Liver (tissue), 9 donors: Measurements from ENCODE around the gene RELN. TPM values are rescaled to one million over a fixed set of nuclear protein-coding genes. Genes with fewer than 3 reads are reported as not detected.

ENCODE experiments used
- DNase-seq: peaks from one replicate; pipeline ENCODE4 v3.0.0-alpha.2; 2017; ENCODE audit warnings: low spot score
- H3K27ac ChIP-seq, 2 donors: one replicate each; pipeline ENCODE4 v1.7.0; 2013; ENCODE audit warnings: inconsistent platforms in 2 of 2, low read length in 2 of 2, control low read depth in 1 of 2, low read depth in 1 of 2, mild to moderate bottlenecking in 1 of 2
- H3K27me3 ChIP-seq, 4 donors: one replicate each; pipeline versions ENCODE4 v1.6.1 to v1.7.0; 2013; ENCODE audit warnings: low read length in 3 of 4, inconsistent platforms in 1 of 4, mild to moderate bottlenecking in 1 of 4, moderate library complexity in 1 of 4; ENCODE audit not compliant: control insufficient read depth in 4 of 4, insufficient read depth in 4 of 4
- H3K36me3 ChIP-seq, 4 donors: one replicate each; pipeline versions ENCODE4 v1.6.1 to v1.7.0; 2013; ENCODE audit warnings: low read length in 3 of 4, mild to moderate bottlenecking in 3 of 4, low read depth in 1 of 4, moderate library complexity in 1 of 4; ENCODE audit not compliant: control insufficient read depth in 4 of 4, insufficient read depth in 3 of 4
- H3K4me1 ChIP-seq, 4 donors: one replicate each; pipeline versions ENCODE4 v1.6.1 to v1.7.0; 2013; ENCODE audit warnings: low read length in 3 of 4, mild to moderate bottlenecking in 3 of 4, moderate library complexity in 1 of 4; ENCODE audit not compliant: control insufficient read depth in 4 of 4, insufficient read depth in 4 of 4
- H3K4me3 ChIP-seq, 3 donors: one replicate each; pipeline versions ENCODE4 v1.6.1 to v1.7.0; 2013; ENCODE audit warnings: low read length in 3 of 3, control low read depth in 1 of 3, low read depth in 1 of 3, mild to moderate bottlenecking in 1 of 3
- H3K9ac ChIP-seq, 2 donors: one replicate each; pipeline ENCODE4 v1.7.0; 2013; ENCODE audit warnings: low read length in 2 of 2, mild to moderate bottlenecking in 2 of 2, moderate library complexity in 2 of 2, control low read depth in 1 of 2, low read depth in 1 of 2
- H3K9me3 ChIP-seq, 4 donors: one replicate each; pipeline versions ENCODE4 v1.6.1 to v1.7.0; 2013; ENCODE audit warnings: low read length in 3 of 4; ENCODE audit not compliant: control insufficient read depth in 4 of 4
- ATF3 ChIP-seq: IDR thresholded peaks from 2 replicates; pipeline ENCODE4 v1.6.1; 2016; ENCODE audit warnings: antibody characterized with exemption
- EGR1 ChIP-seq, 2 donors: IDR thresholded peaks; 2 replicates each; pipeline ENCODE4 v1.6.1; 2016 to 2018; ENCODE audit warnings: antibody characterized with exemption in 2 of 2, low read depth in 2 of 2
- FOXA2 ChIP-seq: IDR thresholded peaks from 2 replicates; pipeline ENCODE4 v1.6.1; 2016; ENCODE audit warnings: antibody characterized with exemption
- GABPA ChIP-seq, 2 donors: IDR thresholded peaks in 1 of 2; conservative IDR thresholded peaks in 1 of 2; 2 replicates each; pipeline ENCODE4 v1.6.1; 2016; ENCODE audit warnings: antibody characterized with exemption in 2 of 2, mild to moderate bottlenecking in 1 of 2, moderate library complexity in 1 of 2
- HNF4G ChIP-seq: IDR thresholded peaks from 2 replicates; pipeline ENCODE4 v1.6.1; 2016; ENCODE audit warnings: antibody characterized with exemption
- MAX ChIP-seq: IDR thresholded peaks from 2 replicates; pipeline ENCODE4 v1.6.1; 2016; ENCODE audit warnings: antibody characterized with exemption
- NR2F2 ChIP-seq: IDR thresholded peaks from 2 replicates; pipeline ENCODE4 v1.6.1; 2016; ENCODE audit warnings: antibody characterized with exemption
- RAD21 ChIP-seq, 2 donors: IDR thresholded peaks; 2 replicates each; pipeline ENCODE4 v1.6.1; 2016; ENCODE audit warnings: antibody characterized with exemption in 2 of 2, mild to moderate bottlenecking in 2 of 2
- REST ChIP-seq: IDR thresholded peaks from 2 replicates; pipeline ENCODE4 v1.6.1; 2016; ENCODE audit warnings: antibody characterized with exemption, mild to moderate bottlenecking
- SP1 ChIP-seq: IDR thresholded peaks from 2 replicates; pipeline ENCODE4 v1.6.1; 2018; ENCODE audit warnings: antibody characterized with exemption, mild to moderate bottlenecking
- TAF1 ChIP-seq: conservative IDR thresholded peaks from 2 replicates; pipeline ENCODE4 v1.6.1; 2016; ENCODE audit warnings: antibody characterized with exemption, mild to moderate bottlenecking
- YY1 ChIP-seq: IDR thresholded peaks from 2 replicates; pipeline ENCODE4 v1.6.1; 2016; ENCODE audit warnings: antibody characterized with exemption, mild to moderate bottlenecking
- WGBS: extraction: QIAGEN DNeasy Blood & Tissue Kit; methylation state at CpG from one replicate; pipeline ENCODE4 v1.1.7; 2013; 5-methylcytosine and 5-hydroxymethylcytosine counted together
- polyA plus RNA-seq, 2 donors: library from polyadenylated mRNA; stranded (reverse) in 1 of 2; unstranded in 1 of 2; fragments of 200-250 nt in 1 of 2; fragments of >200 nt in 1 of 2; fragmentation: Nextera tagmentation in 1 of 2; extraction: Ambion mirVana in 1 of 2; gene quantifications; one replicate each; pipeline versions ENCODE4 v1.2.1 to v1.2.3, GENCODE V29; 2013 to 2015
- total RNA-seq, 2 donors: library from RNA; depleted of rRNA; stranded (reverse); fragments of >200 nt; gene quantifications; one replicate each; pipeline ENCODE4 v1.2.3, GENCODE V29; 2014
- donor health status: healthy.
- donor health status: healthy.
- donor health status: healthy.
- donor health status: healthy.
- donor health status: healthy.

RELN gene
- total and polyA plus RNA-seq, 4 donors, result 10.0 to 69.8 (median 28.4) TPM

- no peaks in the 10 kb centered on the region for H3K4me1 ChIP-seq
- H3K27me3 ChIP-seq, result no peaks in the 10 kb centered on the region
- H3K4me3 ChIP-seq, result no peak overlapping the region
- no peak overlapping the region for H3K27ac ChIP-seq
- no peaks in the 10 kb centered on the region for H3K9me3 ChIP-seq
- H3K36me3 ChIP-seq, result no peaks in the 10 kb centered on the region
- TF ChIP-seq SP1, result no peak
- no peak for TF ChIP-seq RAD21 (IDR thresholded peaks at IDR 0.05)
- TF ChIP-seq FOXA2, result no peak
- H3K9ac ChIP-seq, result no peak overlapping the region
- no peak for DNase-seq
These were observed 165.2 kb downstream of the RELN start for GRCh38 chr7:103824251-103824650.

- H3K27ac ChIP-seq, result no peak overlapping the region
- H3K4me3 ChIP-seq, result no peak overlapping the region
- no peaks in the 10 kb centered on the region for H3K9me3 ChIP-seq
- no peaks in the 10 kb centered on the region for H3K4me1 ChIP-seq
- no peaks in the 10 kb centered on the region for H3K27me3 ChIP-seq
- TF ChIP-seq REST, result no peak
- no peak for TF ChIP-seq HNF4G
- TF ChIP-seq TAF1, result no peak
- no peak for TF ChIP-seq SP1
- no peak for TF ChIP-seq NR2F2
- TF ChIP-seq ATF3, result no peak
- TF ChIP-seq FOXA2, result no peak
- no peaks in the 10 kb centered on the region for H3K36me3 ChIP-seq
- no peak overlapping the region for H3K9ac ChIP-seq
- no peak for DNase-seq
- 95% methylated on average over 1 of the region's 1 CpG for WGBS
These were observed 166.4 kb downstream of the RELN start for GRCh38 chr7:103823084-103823483.

GRCh38 chr7:103821092-103821491 is 168.4 kb downstream of the RELN start:
- no peaks in the 10 kb centered on the region for H3K36me3 ChIP-seq

More at GRCh38 chr7:103821092-103821491, 168.4 kb downstream of the RELN start:
- TF ChIP-seq ATF3, result no peak
- no peak for TF ChIP-seq EGR1 (IDR thresholded peaks at IDR 0.05; ENCODE audit: low read depth in 2 of 2)
- no peak for TF ChIP-seq FOXA2
- TF ChIP-seq YY1, result no peak
- TF ChIP-seq MAX, result no peak
- TF ChIP-seq GABPA (IDR thresholded peaks at IDR 0.05 in 1 of 2, conservative IDR thresholded peaks at IDR 0.05 in 1 of 2), result no peak
- TF ChIP-seq HNF4G, result no peak
- 77% methylated on average over 2 of the region's 2 CpGs for WGBS
- H3K4me3 ChIP-seq, result no peak overlapping the region
- H3K27me3 ChIP-seq, result no peaks in the 10 kb centered on the region
- H3K27ac ChIP-seq, result no peak overlapping the region
- no peak overlapping the region for H3K9ac ChIP-seq
- DNase-seq, result no peak
- no peaks in the 10 kb centered on the region for H3K9me3 ChIP-seq
- peaks cover 0 to under 1% (median 0%) of the 10 kb centered on the region in 4 donors for H3K4me1 ChIP-seq
